ENCODE measurements around the gene ADGRG1.

DNA sequence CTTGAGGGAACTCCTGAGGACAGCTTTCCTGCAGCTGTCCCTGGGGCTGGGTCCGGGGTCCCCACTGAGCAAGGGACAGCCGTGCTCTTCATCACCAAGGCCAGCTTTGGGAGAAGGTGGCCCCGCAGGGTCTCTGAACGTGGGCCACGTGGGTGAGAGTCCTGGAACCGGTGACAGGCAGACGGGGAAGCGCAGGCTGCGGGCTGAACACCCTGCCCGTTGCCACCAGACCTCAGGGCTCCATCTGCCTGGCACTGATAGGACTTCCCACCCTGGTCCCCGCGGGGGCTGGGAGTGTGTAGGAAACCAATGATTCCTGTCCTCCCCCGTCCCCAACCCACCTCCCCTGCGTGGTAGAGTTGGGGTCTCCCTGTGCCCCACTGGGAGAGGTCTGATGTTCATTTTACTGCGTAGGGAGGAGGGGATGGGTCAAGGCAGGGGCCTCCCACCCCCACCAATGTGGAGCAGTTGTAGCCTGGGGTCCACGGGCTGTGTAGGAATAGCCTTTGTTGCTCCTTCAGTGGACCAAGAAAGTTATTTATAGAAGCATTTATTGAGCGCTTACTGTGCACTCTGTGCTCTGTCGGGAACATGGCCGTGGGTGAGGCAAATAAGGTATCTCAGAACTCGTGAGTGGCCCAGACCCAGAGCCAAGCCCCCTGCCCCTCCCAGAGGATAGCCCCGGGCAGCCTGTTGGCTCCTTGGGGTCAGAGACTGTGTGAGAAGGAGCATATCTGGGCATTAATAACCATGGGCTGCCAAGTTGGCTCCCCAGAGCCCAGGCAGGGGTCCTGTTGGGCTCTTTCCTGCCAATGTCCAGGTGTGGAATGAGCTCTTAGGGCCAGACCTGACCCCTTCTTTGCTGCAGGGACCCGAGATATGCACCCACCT, 1.3 kb downstream of the ADGRG1 start:
- TF ChIP-seq, protein P1, sequence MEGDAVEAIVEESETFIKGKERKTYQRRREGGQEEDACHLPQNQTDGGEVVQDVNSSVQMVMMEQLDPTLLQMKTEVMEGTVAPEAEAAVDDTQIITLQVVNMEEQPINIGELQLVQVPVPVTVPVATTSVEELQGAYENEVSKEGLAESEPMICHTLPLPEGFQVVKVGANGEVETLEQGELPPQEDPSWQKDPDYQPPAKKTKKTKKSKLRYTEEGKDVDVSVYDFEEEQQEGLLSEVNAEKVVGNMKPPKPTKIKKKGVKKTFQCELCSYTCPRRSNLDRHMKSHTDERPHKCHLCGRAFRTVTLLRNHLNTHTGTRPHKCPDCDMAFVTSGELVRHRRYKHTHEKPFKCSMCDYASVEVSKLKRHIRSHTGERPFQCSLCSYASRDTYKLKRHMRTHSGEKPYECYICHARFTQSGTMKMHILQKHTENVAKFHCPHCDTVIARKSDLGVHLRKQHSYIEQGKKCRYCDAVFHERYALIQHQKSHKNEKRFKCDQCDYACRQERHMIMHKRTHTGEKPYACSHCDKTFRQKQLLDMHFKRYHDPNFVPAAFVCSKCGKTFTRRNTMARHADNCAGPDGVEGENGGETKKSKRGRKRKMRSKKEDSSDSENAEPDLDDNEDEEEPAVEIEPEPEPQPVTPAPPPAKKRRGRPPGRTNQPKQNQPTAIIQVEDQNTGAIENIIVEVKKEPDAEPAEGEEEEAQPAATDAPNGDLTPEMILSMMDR (conservative IDR thresholded peaks at IDR 0.05; ENCODE audit: low read length), result no peak
- TF ChIP-seq EZH2phosphoT487 (IDR thresholded peaks at IDR 0.05; ENCODE audit: borderline replicate concordance, low read depth, low read length), result no peak

Data from OCI-LY7 (cell line).